Motor neuron (in vitro differentiated cells): ENCODE measurements around the gene KREMEN2. TPM values are rescaled to one million over a fixed set of nuclear protein-coding genes. Genes with fewer than 3 reads are reported as not detected.
A peak's percentile ranks its signal among the peaks of the same experiment; 100 is the strongest.

Experiments
- ATAC-seq, 8 experiments: fragments of 200-7000 bp; cut with Tn5 transposase; replicated peaks in 6 of 8; 2 replicates each; pipeline ENCODE4 v1.8.0; 2021; ENCODE audit warnings: mild to moderate bottlenecking in 8 of 8, moderate library complexity in 8 of 8
- H3K27ac ChIP-seq, 2 donors: fragments of 250-450 bp; sonication (Bioruptor Pico); 2 replicates each; pipeline ENCODE4 v1.9.0; 2021; ENCODE audit warnings: antibody characterized with exemption in 2 of 2, mild to moderate bottlenecking in 2 of 2, moderate library complexity in 1 of 2
- H3K4me1 ChIP-seq, 2 donors: fragments of 250-450 bp; sonication (Bioruptor Pico); replicated peaks in 1 of 2; 2 replicates each; pipeline ENCODE4 v1.6.1; 2021; ENCODE audit warnings: antibody characterized with exemption in 2 of 2, mild to moderate bottlenecking in 2 of 2, moderate library complexity in 1 of 2
- H3K4me3 ChIP-seq, 5 donors: fragments of 250-450 bp; sonication (Bioruptor Pico); 2 replicates each; pipeline ENCODE4 v1.9.0; 2021; ENCODE audit warnings: antibody characterized with exemption in 5 of 5, mild to moderate bottlenecking in 5 of 5, moderate library complexity in 4 of 5
- WGBS, 10 experiments: fragments of 450-650 bp; shearing (Covaris generic); methylation state at CpG; one replicate each; pipeline ENCODE4 v1.0.0; 2022; 5-methylcytosine and 5-hydroxymethylcytosine counted together
- in situ Hi-C, 9 experiments: fragments of 400-800 bp; cut with MboI; loops; one replicate each; pipeline ENCODE4 v1.15.0; 2021; ENCODE audit warnings: low sequenced_read_pairs in 9 of 9, low pct_unique_long_range_greater_than_20kb in 2 of 9; ENCODE audit not compliant: unreplicated experiment in 9 of 9
- total RNA-seq, 8 experiments: library from RNA; unstranded; fragments of 300-600 nt; gene quantifications; 2 replicates each; pipeline versions ENCODE4 v1.2.3 to v1.2.4, GENCODE V29; 2022

KREMEN2 gene
- total RNA-seq, 8 experiments from 2014 or later, result 0.36 to 5.3 (median 1.6) TPM

- 76 to 100% (median 87%) methylated on average over 1 to 6 of the region's 19 CpGs; no CpG with 5 or more reads in 4 of the 10 experiments for WGBS, 10 experiments
- in situ Hi-C loops, result no loop called here
- no peak for ATAC-seq
- Histone ChIP-seq H3K4me1 (peaks cover 7 to 11% of the 10 kb centered on the region in 2 donors), H3K4me3 (no peak overlapping the region), H3K27ac (no peak overlapping the region)
Measured at GRCh38 chr16:2949705-2950352, 14.2 kb upstream of the KREMEN2 start.

- Histone ChIP-seq H3K4me1 (peaks cover 7 to 11% of the 10 kb centered on the region in 2 donors), H3K4me3 (no peak overlapping the region), H3K27ac (no peak overlapping the region)
- no peak for ATAC-seq
- 89 to 90% methylated on average over 9 of the region's 13 CpGs; no CpG with 5 or more reads in 8 of the 10 experiments for WGBS, 10 experiments
- in situ Hi-C loops, result no loop called here
Measured at GRCh38 chr16:2950353-2950724, 13.7 kb upstream of the KREMEN2 start.

GRCh38 chr16:2950773-2951172 is 13.3 kb upstream of the KREMEN2 start:
- in situ Hi-C loops, result no loop called here
- 75 to 87% (median 83%) methylated on average over 1 to 12 of the region's 16 CpGs; no CpG with 5 or more reads in 5 of the 10 experiments for WGBS, 10 experiments
- no peak for ATAC-seq
- Histone ChIP-seq H3K4me1 (peaks cover 7 to 11% of the 10 kb centered on the region in 2 donors), H3K27ac (no peak overlapping the region), H3K4me3 (no peak overlapping the region)

GRCh38 chr16:2952679-2953078 is 11.4 kb upstream of the KREMEN2 start:
- in situ Hi-C loops, result no loop called here
- Histone ChIP-seq H3K4me3 (no peak overlapping the region), H3K4me1 (peaks cover 7 to 11% of the 10 kb centered on the region in 2 donors), H3K27ac (no peak overlapping the region)
- WGBS, 10 experiments, result 31 to 92% (median 64%) methylated on average over 1 to 8 of the region's 11 CpGs; no CpG with 5 or more reads in 4 of the 10 experiments
- ATAC-seq, result no peak

- WGBS, 10 experiments, result 8 to 100% (median 68%) methylated on average over 1 to 18 of the region's 31 CpGs; no CpG with 5 or more reads in 4 of the 10 experiments
- in situ Hi-C loops, result no loop called here
- Histone ChIP-seq H3K4me1 (peaks cover 7 to 11% of the 10 kb centered on the region in 2 donors), H3K4me3 (no peak overlapping the region), H3K27ac (no peak overlapping the region)
- ATAC-seq, result peak in 5 of 8 experiments; percentile 15 to 74 (median 70)
Measured at GRCh38 chr16:2953706-2954627, 10.1 kb upstream of the KREMEN2 start.

GRCh38 chr16:2954656-2955381 is 9.3 kb upstream of the KREMEN2 start:
- peak in 4 of 8 experiments; percentile 11 to 19 (median 16) for ATAC-seq
- H3K27ac ChIP-seq, result no peak overlapping the region
- in situ Hi-C loops, result no loop called here
- H3K4me1 ChIP-seq, result peaks cover 7 to 11% of the 10 kb centered on the region in 2 donors
- no peak overlapping the region for H3K4me3 ChIP-seq
- no CpG with 5 or more reads among the region's 26 CpGs for WGBS, 10 experiments

GRCh38 chr16:2955438-2955778 is 8.7 kb upstream of the KREMEN2 start:
- peak in 1 of 8 experiments; percentile 4 for ATAC-seq
- in situ Hi-C loops, result no loop called here
- Histone ChIP-seq H3K27ac (no peak overlapping the region), H3K4me3 (no peak overlapping the region), H3K4me1 (peaks cover 7 to 11% of the 10 kb centered on the region in 2 donors)
- 20% methylated on average over 1 of the region's 10 CpGs; no CpG with 5 or more reads in 9 of the 10 experiments for WGBS, 10 experiments

- in situ Hi-C loops, result no loop called here
- Histone ChIP-seq H3K4me1 (peaks cover 7 to 11% of the 10 kb centered on the region in 2 donors), H3K27ac (no peak overlapping the region), H3K4me3 (no peak overlapping the region)
- peak in 2 of 8 experiments; percentile 11 to 29 for ATAC-seq
- WGBS, 10 experiments, result 40 to 62% methylated on average over 1 to 3 of the region's 21 CpGs; no CpG with 5 or more reads in 8 of the 10 experiments
Measured at GRCh38 chr16:2955779-2956578, 8.1 kb upstream of the KREMEN2 start.

GRCh38 chr16:2956579-2956956 is 7.5 kb upstream of the KREMEN2 start:
- 70 to 100% (median 80%) methylated on average over 1 to 8 of the region's 11 CpGs; no CpG with 5 or more reads in 5 of the 10 experiments for WGBS, 10 experiments
- in situ Hi-C loops, result no loop called here

GRCh38 chr16:2959206-2959605 is 4.9 kb upstream of the KREMEN2 start:
- Histone ChIP-seq H3K4me3 (no peak overlapping the region), H3K27ac (no peak overlapping the region), H3K4me1 (peaks cover 10% of the 10 kb centered on the region in 2 donors)
- ATAC-seq, result no peak
- in situ Hi-C loops, result no loop called here
- WGBS, 10 experiments, result 33 to 100% (median 67%) methylated on average over 1 to 7 of the region's 10 CpGs; no CpG with 5 or more reads in 3 of the 10 experiments

More at GRCh38 chr16:2956579-2956956, 7.5 kb upstream of the KREMEN2 start:
- H3K4me1 ChIP-seq, result peaks cover 7 to 11% of the 10 kb centered on the region in 2 donors
- no peak for ATAC-seq
- no peak overlapping the region for H3K27ac ChIP-seq
- no peak overlapping the region for H3K4me3 ChIP-seq

GRCh38 chr16:2960183-2961010 is 3.7 kb upstream of the KREMEN2 start:
- ATAC-seq, result no peak
- WGBS, 10 experiments, result 14 to 93% (median 79%) methylated on average over 1 to 9 of the region's 17 CpGs; no CpG with 5 or more reads in 3 of the 10 experiments
- Histone ChIP-seq H3K4me3 (no peak overlapping the region), H3K4me1 (peaks cover 6 to 11% of the 10 kb centered on the region in 2 donors), H3K27ac (no peak overlapping the region)
- in situ Hi-C loops, result no loop called here
